PC-3 (cell line): ENCODE data around the gene DCLK1.

ENCODE experiments used
- EZH2 ChIP-seq: fragments of 300-600 bp; sonication (generic); IDR thresholded peaks from one replicate; pipeline ENCODE4 v1.6.1; 2017; ENCODE audit warnings: antibody characterized with exemption, mild to moderate bottlenecking, low read length; ENCODE audit not compliant: unreplicated experiment
- TF ChIP-seq, protein P1 (sequence below): fragments of 300-600 bp; sonication (generic); conservative IDR thresholded peaks from 2 replicates; pipeline ENCODE4 v1.5.1; 2017; ENCODE audit warnings: antibody characterized with exemption, low read depth, mild to moderate bottlenecking, low read length

DNA sequence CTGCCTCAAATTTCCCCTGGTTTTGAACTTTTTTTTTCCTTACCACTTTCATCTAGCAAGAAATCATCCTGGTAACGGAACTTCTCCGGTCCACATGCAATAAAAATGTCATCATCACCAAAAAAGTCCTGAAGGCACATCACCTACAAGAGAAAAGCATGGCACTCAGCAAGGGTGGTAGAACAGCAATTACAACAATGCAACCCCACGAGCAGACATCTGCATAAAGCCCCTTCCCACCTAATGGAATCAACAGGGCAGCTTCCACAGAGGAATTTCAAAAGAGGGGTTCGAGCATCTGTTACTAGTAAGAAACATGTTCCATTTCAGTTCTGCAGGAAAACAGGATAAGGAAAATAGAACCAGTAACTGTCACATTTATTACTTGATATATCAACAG, 183.9 kb downstream of the DCLK1 start:
- no peak for TF ChIP-seq EZH2
- TF ChIP-seq, protein P1, sequence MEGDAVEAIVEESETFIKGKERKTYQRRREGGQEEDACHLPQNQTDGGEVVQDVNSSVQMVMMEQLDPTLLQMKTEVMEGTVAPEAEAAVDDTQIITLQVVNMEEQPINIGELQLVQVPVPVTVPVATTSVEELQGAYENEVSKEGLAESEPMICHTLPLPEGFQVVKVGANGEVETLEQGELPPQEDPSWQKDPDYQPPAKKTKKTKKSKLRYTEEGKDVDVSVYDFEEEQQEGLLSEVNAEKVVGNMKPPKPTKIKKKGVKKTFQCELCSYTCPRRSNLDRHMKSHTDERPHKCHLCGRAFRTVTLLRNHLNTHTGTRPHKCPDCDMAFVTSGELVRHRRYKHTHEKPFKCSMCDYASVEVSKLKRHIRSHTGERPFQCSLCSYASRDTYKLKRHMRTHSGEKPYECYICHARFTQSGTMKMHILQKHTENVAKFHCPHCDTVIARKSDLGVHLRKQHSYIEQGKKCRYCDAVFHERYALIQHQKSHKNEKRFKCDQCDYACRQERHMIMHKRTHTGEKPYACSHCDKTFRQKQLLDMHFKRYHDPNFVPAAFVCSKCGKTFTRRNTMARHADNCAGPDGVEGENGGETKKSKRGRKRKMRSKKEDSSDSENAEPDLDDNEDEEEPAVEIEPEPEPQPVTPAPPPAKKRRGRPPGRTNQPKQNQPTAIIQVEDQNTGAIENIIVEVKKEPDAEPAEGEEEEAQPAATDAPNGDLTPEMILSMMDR: no peak
